ENCODE measurements around the gene QPRT. TPM values are rescaled to one million over a fixed set of nuclear protein-coding genes. Genes with fewer than 3 reads are reported as not detected.
A peak's percentile ranks its signal among the peaks of the same experiment; 100 is the strongest.

Gene QPRT
- total RNA-seq, 1 donor from 2014 or later = 85.9 TPM

- Histone ChIP-seq H3K27me3 (ENCODE audit: insufficient read depth, low read length) (no peaks in the 10 kb centered on the region), H3K4me3 (ENCODE audit: insufficient read depth, low read depth, low read length) (no peak overlapping the region), H3K4me1 (ENCODE audit: insufficient read depth, low read length) (no peaks in the 10 kb centered on the region), H3K9ac (ENCODE audit: low read length) (no peak overlapping the region), H3K79me2 (ENCODE audit: insufficient read depth, low read length) (no peaks in the 10 kb centered on the region), H3K4me2 (ENCODE audit: low read length) (peak overlapping the region; percentile 57), H4K20me1 (ENCODE audit: insufficient read depth, low read length) (no peaks in the 10 kb centered on the region), H3K9me3 (ENCODE audit: insufficient read depth, low read depth, low read length) (no peaks in the 10 kb centered on the region), H3K27ac (ENCODE audit: low read depth, low read length) (no peak overlapping the region), H2AFZ (ENCODE audit: low read depth, low read length) (peak overlapping the region; percentile 72), H3K36me3 (ENCODE audit: insufficient read depth, low read length) (no peaks in the 10 kb centered on the region)
- Mint-ChIP-seq H3K4me1 (ENCODE audit: low read depth, unreplicated experiment) (peaks cover 2% of the 10 kb centered on the region), H3K36me3 (ENCODE audit: low read depth, unreplicated experiment) (peaks cover 11% of the 10 kb centered on the region), H3K9me3 (ENCODE audit: unreplicated experiment) (no peaks in the 10 kb centered on the region), H3K27ac (ENCODE audit: unreplicated experiment) (no peak overlapping the region), H3K27me3 (ENCODE audit: low read depth, unreplicated experiment) (no peaks in the 10 kb centered on the region), H3K4me3 (ENCODE audit: unreplicated experiment) (no peak overlapping the region)
- FAIRE-seq = peak; percentile 13
- DNase-seq (ENCODE audit: low read depth) = peak; percentile 69
- TF ChIP-seq CTCF (IDR thresholded peaks at IDR 0.05; ENCODE audit: insufficient read depth, low read depth, low read length) = peak; percentile 85
- TF ChIP-seq EZH2 (IDR thresholded peaks at IDR 0.05; ENCODE audit: insufficient read depth, low read length) = no peak
Measured at GRCh38 chr16:29700253-29700987, 21.4 kb downstream of the QPRT start.

GRCh38 chr16:29701214-29701555 is 22.2 kb downstream of the QPRT start:
- Histone ChIP-seq H3K27me3 (ENCODE audit: insufficient read depth, low read length) (no peaks in the 10 kb centered on the region), H3K27ac (ENCODE audit: low read depth, low read length) (no peak overlapping the region), H3K9me3 (ENCODE audit: insufficient read depth, low read depth, low read length) (no peaks in the 10 kb centered on the region), H2AFZ (ENCODE audit: low read depth, low read length) (no peak overlapping the region), H4K20me1 (ENCODE audit: insufficient read depth, low read length) (no peaks in the 10 kb centered on the region), H3K4me2 (ENCODE audit: low read length) (no peak overlapping the region), H3K4me3 (ENCODE audit: insufficient read depth, low read depth, low read length) (no peak overlapping the region), H3K4me1 (ENCODE audit: insufficient read depth, low read length) (no peaks in the 10 kb centered on the region), H3K36me3 (ENCODE audit: insufficient read depth, low read length) (no peaks in the 10 kb centered on the region), H3K9ac (ENCODE audit: low read length) (no peak overlapping the region), H3K79me2 (ENCODE audit: insufficient read depth, low read length) (no peaks in the 10 kb centered on the region)
- Mint-ChIP-seq H3K9me3 (ENCODE audit: unreplicated experiment) (no peaks in the 10 kb centered on the region), H3K27ac (ENCODE audit: unreplicated experiment) (no peak overlapping the region), H3K4me3 (ENCODE audit: unreplicated experiment) (no peak overlapping the region), H3K4me1 (ENCODE audit: low read depth, unreplicated experiment) (peaks cover 2% of the 10 kb centered on the region), H3K27me3 (ENCODE audit: low read depth, unreplicated experiment) (no peaks in the 10 kb centered on the region), H3K36me3 (ENCODE audit: low read depth, unreplicated experiment) (peaks cover 8% of the 10 kb centered on the region)
- FAIRE-seq (no peak), DNase-seq (ENCODE audit: low read depth) (no peak)
- no peak for TF ChIP-seq CTCF (IDR thresholded peaks at IDR 0.05; ENCODE audit: insufficient read depth, low read depth, low read length)
- no peak for TF ChIP-seq EZH2 (IDR thresholded peaks at IDR 0.05; ENCODE audit: insufficient read depth, low read length)

GRCh38 chr16:29702269-29702668 is 23.3 kb downstream of the QPRT start:
- H4K20me1 ChIP-seq (ENCODE audit: insufficient read depth, low read length) = no peaks in the 10 kb centered on the region

More at GRCh38 chr16:29702269-29702668, 23.3 kb downstream of the QPRT start:
- H3K27me3 Mint-ChIP-seq (ENCODE audit: low read depth, unreplicated experiment) = no peaks in the 10 kb centered on the region
- no peak for FAIRE-seq
- H2AFZ ChIP-seq (ENCODE audit: low read depth, low read length) = no peak overlapping the region
- H3K9ac ChIP-seq (ENCODE audit: low read length) = no peak overlapping the region
- no peak for TF ChIP-seq CTCF (IDR thresholded peaks at IDR 0.05; ENCODE audit: insufficient read depth, low read depth, low read length)
- TF ChIP-seq EZH2 (IDR thresholded peaks at IDR 0.05; ENCODE audit: insufficient read depth, low read length) = no peak
- H3K4me3 ChIP-seq (ENCODE audit: insufficient read depth, low read depth, low read length) = no peak overlapping the region
- no peaks in the 10 kb centered on the region for H3K9me3 Mint-ChIP-seq (ENCODE audit: unreplicated experiment)
- no peaks in the 10 kb centered on the region for H3K36me3 ChIP-seq (ENCODE audit: insufficient read depth, low read length)
- H3K9me3 ChIP-seq (ENCODE audit: insufficient read depth, low read depth, low read length) = no peaks in the 10 kb centered on the region
- DNase-seq (ENCODE audit: low read depth) = no peak
- H3K4me3 Mint-ChIP-seq (ENCODE audit: unreplicated experiment) = no peak overlapping the region
- no peaks in the 10 kb centered on the region for H3K4me1 ChIP-seq (ENCODE audit: insufficient read depth, low read length)
- no peak overlapping the region for H3K27ac ChIP-seq (ENCODE audit: low read depth, low read length)
- H3K4me2 ChIP-seq (ENCODE audit: low read length) = no peak overlapping the region
- H3K79me2 ChIP-seq (ENCODE audit: insufficient read depth, low read length) = no peaks in the 10 kb centered on the region
- peaks cover 2% of the 10 kb centered on the region for H3K4me1 Mint-ChIP-seq (ENCODE audit: low read depth, unreplicated experiment)
- H3K36me3 Mint-ChIP-seq (ENCODE audit: low read depth, unreplicated experiment) = peaks cover 7% of the 10 kb centered on the region
- H3K27me3 ChIP-seq (ENCODE audit: insufficient read depth, low read length) = no peaks in the 10 kb centered on the region
- no peak overlapping the region for H3K27ac Mint-ChIP-seq (ENCODE audit: unreplicated experiment)
